Activated CD4-positive, alpha-beta T cell treated with anti-CD3 and anti-CD28 coated beads for 4 hours (primary cell): ENCODE data around the gene FCER1G.

Source experiments
- DNase-seq, 2 donors: peaks; one replicate each; pipeline ENCODE4 v3.0.0-alpha.2; 2020

Gene FCER1G

GRCh38 chr1:161215076-161215475, at the start of gene FCER1G:
FCER1G (plus strand) TSS chr1:161215295; CDS start chr1:161215322, 27 bp downstream.
- no peak for DNase-seq

GRCh38 chr1:161165742-161166668, 49.1 kb upstream of the FCER1G start, which contains the start of gene PPOX:
PPOX (plus strand) TSS chr1:161166426; CDS start chr1:161166848, 422 bp downstream.
- DNase-seq = peak; percentile 85 to 89

GRCh38 chr1:161166669-161167548, 48.2 kb upstream of the FCER1G start:
- DNase-seq = no peak

DNA sequence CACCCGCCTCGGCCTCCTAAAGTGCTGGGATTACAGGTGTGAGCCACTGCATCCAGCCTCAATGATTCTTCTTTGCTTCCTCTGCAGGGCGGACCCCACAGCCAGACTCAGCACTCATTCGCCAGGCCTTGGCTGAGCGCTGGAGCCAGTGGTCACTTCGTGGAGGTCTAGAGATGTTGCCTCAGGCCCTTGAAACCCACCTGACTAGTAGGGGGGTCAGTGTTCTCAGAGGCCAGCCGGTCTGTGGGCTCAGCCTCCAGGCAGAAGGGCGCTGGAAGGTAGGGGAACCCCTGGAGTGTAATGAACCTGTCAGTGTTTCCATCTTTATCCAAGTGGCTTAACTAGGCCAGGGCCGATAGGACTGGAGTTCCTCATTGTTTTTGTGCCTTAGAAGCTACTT, 46.2 kb upstream of the FCER1G start:
- DNase-seq = no peak

DNA sequence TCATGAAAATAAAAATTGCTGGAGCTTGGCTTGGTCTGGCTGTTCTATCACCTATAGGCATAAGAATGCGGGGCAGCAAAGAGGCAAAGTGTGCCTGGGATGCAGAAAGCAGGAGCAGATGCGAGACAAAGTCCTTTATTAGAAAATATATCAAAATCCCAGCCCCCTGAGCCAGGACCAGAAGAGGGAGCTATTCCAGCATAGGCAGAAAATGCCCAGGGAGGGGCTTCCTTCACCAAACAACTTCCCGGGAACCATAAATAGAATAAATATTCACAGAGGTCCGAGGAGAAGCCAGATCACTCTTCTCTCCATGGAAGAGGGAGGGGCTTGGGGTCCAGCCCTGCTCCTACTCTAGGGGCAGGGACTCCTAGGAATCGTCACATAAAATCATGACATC, 43.9 kb upstream of the FCER1G start:
- no peak for DNase-seq

DNA sequence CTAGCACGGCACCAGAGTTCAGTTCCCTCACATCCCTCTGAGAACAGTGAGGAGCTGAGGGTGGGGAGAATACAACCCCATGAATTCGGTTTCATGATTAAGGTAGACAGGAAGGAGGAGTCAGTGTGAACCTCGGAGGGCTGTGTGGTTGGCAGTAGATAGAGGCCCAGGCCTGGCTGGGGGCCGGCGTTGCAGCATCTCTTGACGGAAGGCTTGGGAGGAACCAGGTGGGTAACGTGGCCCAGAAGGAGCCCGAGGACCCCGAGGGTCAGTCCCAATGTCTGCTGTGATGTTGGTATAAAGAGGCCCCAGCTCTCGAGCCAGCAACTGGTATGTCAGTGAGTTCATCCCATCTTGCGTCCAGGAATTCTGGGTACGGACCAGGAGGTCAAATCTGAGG, 43.4 kb upstream of the FCER1G start:
- DNase-seq = no peak

GRCh38 chr1:161172349-161172748, 42.7 kb upstream of the FCER1G start:
- no peak for DNase-seq

- DNase-seq = no peak
These were observed 42.2 kb upstream of the FCER1G start for GRCh38 chr1:161172776-161173376.

- no peak for DNase-seq
These were observed 41.4 kb upstream of the FCER1G start for GRCh38 chr1:161173711-161174110.

DNA sequence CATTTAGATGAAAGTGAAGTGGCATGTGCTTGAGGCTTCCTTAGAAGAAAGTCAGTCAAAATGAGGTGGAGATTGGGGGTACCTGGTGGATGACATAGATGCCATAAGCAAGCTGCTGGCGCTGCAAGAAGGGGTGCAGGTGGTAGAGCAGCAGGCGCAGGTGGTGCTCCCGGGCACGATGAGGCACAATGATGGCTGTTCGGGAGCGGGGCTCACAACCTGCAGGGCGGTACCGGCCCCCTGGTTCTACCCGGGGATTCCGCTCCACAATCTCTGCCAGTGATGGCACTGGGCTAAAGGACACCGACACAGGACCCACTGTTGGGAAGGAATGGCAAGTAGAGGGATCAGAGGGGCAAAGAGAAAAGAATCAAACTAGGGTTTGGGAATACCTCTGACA, 40.2 kb upstream of the FCER1G start:
- no peak for DNase-seq

DNA sequence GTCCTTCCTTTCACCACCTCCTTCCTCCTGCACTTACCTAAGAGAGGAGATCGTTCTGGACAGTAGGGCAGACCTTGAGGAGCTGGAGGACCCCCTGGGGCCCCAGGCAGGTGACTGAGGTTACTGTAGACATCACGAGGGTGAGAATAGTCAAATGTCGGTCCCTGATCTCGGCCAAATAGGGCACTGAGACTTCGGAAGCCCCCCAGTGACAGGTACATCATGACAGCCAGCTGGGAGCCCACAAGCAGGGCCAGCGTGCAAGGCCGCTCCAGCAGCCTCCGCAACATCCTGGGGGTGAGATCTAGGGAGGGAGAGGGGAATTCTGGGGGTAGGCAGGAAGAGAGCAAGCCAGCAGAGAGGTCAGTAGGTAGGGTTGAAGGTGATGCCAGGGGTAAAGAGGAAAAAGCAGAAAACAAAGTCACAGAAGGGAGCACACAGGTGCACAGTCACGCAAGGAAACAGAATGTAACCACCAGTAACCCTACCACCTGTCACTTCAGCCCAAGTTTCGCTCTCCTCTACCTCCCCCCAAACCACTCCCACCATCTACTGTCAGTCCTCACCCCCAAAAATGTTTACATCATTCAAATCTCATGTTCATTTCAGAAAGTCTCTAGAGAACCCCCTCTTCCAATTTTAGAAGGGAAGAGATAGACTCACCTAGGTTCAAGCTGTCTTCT, 39.2 kb upstream of the FCER1G start:
- no peak for DNase-seq

DNA sequence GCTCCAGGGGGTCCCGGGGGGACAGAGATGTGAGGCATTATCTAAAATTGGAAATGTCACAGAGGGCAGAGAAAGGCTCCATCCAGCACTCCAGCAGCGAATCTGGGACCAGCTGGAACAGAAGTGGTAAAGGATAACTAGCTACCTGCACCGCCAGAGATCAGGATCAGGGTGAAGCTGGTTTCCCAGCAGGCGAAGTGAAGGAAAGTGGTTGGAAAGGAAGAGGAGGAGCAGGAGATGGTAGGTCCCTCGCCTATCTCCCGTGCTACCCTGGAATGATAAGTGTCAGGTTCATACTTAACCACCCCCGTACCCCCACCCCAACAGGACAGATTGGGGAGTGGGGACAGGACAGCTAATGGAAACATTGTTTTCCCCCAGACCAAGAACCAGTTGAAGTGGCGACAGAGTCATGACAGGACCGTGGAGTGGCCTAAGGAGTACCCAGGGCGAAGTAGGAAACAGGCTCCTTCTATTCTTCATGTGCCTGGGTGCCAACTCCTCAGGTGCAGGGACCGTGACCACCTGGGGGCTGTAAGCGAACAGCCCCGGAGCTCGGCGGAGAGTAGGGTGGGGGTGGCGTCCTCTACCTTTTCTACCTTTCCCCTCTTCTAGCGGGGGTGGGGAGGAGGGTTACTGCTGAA, 38.5 kb upstream of the FCER1G start:
- no peak for DNase-seq

GRCh38 chr1:161177112-161177935, 37.8 kb upstream of the FCER1G start, which contains the start of gene B4GALT3:
B4GALT3 (minus strand) TSS chr1:161177507; CDS start chr1:161176060, 1,447 bp downstream.
- DNase-seq = peak; percentile 91 to 97

GRCh38 chr1:161177936-161178244, 37.2 kb upstream of the FCER1G start:
- DNase-seq = no peak

DNA sequence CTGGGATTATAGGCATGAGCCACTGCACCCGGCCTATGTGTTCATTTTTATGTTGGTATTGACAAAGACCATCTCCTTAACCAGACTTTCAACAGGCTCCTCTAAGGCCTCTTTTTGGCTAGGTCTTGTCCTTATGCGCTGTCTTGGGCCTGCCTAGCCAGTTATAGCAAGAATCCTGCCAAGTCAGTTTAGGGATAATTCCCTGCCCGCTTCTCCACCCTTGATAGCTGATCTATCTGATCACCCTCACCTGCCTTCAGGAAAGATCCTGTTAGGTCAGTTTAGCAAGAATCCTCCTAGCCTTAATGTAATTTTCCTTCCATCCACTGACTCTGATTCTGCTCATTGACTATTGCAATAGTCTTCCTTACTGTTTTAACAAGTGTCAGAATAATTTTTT, 35.4 kb upstream of the FCER1G start:
- DNase-seq = no peak

GRCh38 chr1:161180639-161181038, 34.5 kb upstream of the FCER1G start:
- no peak for DNase-seq

DNA sequence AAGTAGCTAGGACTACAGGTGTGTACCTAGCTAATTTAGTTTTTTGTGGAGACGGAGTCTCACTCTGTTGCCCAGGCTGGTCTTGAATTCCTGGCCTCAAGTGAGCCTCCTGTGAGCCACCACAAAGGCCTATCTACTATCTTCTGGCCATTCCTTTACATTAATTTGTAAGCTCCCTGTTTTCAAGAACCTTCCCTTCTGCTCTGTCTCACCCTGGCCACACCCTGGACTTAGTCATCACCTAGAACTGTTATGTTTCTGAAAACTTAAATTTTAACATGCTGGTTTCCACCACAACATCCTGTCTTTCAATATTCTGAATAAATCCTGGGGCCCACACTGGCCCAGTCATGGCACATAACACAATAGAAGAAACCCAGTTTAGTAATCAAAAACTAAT, 32.9 kb upstream of the FCER1G start:
- peak; percentile 57 to 63 for DNase-seq

DNA sequence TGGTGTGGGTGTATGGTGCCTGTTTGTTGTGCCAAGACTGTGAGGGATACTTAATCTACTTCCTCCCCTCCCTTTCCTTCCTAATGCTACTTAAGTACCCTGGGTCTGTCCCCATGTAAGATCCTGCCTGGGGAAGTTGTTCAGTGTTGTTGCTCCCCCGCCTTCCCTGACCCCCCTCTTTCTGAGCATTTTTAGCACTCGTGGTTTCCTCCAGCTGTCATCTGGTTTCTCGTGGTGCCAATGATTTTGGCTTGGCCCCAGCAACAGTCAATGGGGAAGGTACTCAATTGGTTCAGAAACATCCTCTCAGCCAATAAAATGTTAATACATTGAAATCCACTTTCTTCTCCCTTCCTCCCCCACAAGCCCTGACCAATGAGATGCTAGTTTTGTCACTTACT, 29.8 kb upstream of the FCER1G start:
- DNase-seq = peak; percentile 61 to 63

GRCh38 chr1:161185732-161186311, 29.3 kb upstream of the FCER1G start:
- no peak for DNase-seq

- DNase-seq = no peak
These were observed 27.8 kb upstream of the FCER1G start for GRCh38 chr1:161187311-161187710.

DNA sequence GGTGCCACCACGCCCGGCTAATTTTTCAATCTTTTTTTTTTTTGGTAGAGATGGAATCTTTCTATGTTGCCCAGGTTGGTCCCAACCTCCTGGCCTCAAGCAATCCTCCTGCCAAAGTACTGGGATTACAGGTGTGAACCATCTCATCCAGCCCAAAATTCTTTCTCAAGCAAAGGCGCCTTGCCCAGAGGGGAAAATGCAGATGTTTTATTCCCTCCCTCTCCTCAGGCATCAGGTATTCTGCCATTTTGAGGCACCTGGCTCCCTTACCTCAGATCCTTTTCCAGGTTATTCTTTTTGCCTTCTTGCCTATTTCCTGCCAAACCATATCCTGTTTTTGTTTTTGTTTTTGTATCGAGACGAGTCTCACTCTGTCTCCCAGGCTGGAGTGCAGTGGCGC, 26.7 kb upstream of the FCER1G start:
- no peak for DNase-seq
